ENCODE data around the gene ADARB1. TPM values are rescaled to one million over a fixed set of nuclear protein-coding genes. Genes with fewer than 3 reads are reported as not detected.

Gene ADARB1
- total and polyA plus RNA-seq, 9 of the 15 experiments (the other 6 are each of a cell fraction or from before 2014, with no cell fraction given) = 6.7 to 16.0 (median 8.3) TPM

DNA sequence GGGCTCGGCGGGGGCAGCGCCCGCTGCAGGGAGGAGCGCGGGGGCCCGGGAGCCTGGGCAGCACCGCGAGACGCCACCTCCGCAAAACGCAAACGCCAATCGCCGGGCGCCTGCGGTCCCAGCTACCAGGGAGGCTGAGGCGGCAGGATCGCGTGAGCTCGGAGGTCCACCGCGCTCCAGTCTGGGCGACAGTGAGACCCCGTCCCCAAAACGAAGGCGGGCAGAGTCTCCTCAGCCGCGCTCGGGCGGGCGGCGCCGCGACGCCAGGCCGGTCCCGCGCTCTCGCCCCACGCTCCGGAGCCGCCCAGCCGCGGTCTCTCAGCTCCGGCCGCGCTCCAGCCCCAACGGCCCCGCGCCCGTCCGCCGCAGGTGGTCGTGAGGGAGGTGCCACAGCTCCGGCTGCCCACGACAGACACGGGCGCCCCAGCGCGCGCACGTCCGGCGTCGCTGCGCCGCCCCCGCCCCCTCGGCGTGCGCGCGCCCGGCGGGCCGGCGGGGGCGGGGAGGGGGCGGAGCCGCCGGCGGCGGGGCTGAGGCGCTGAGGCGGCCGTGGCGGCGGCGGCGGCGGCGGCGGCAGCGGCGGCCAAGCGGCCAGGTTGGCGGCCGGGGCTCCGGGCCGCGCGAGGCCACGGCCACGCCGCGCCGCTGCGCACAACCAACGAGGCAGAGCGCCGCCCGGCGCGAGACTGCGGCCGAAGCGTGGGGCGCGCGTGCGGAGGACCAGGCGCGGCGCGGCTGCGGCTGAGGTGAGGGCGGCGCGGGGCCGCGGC lies at the start of gene ADARB1 (continued):
- TF ChIP-seq CREB1 (IDR thresholded peaks at IDR 0.05) = peak; percentile 47; the same call in 1 of the 2 replicates
- TF ChIP-seq CREB1 (CRISPR knock-in tag; IDR thresholded peaks at IDR 0.05) = 0 out of 2 replicates have a peak, but pooled peaks have one; percentile 36
- TF ChIP-seq TSHZ1 (CRISPR knock-in tag; IDR thresholded peaks at IDR 0.05) = no peak
- no peak for TF ChIP-seq EHMT2 (IDR thresholded peaks at IDR 0.05)
- peak; percentile 75 for TF ChIP-seq BHLHE40 (IDR thresholded peaks at IDR 0.05; ENCODE audit: low read length)
- TF ChIP-seq ZSCAN32 (CRISPR knock-in tag; IDR thresholded peaks at IDR 0.05) = peak; percentile 94
- peak; percentile 82 for TF ChIP-seq RBBP5 (IDR thresholded peaks at IDR 0.05; ENCODE audit: borderline replicate concordance, insufficient read depth, low read length, poor library complexity, severe bottlenecking)
- no peak for TF ChIP-seq ZC3H8 (IDR thresholded peaks at IDR 0.05)
- no peak for TF ChIP-seq ZNF311 (CRISPR knock-in tag; IDR thresholded peaks at IDR 0.05)
- TF ChIP-seq THRB (CRISPR knock-in tag; conservative IDR thresholded peaks at IDR 0.05) = peak; percentile 85
- peak in 1 of 2 experiments; percentile 93; a peak in 2 of 4 replicates for TF ChIP-seq SIN3A (IDR thresholded peaks at IDR 0.05; ENCODE audit: borderline replicate concordance in 2 of 2, control insufficient read depth in 1 of 2, low read depth in 2 of 2, low read length in 2 of 2)
- TF ChIP-seq KDM5B (IDR thresholded peaks at IDR 0.05; ENCODE audit: insufficient replicate concordance, low read depth, low read length) = peak; percentile 99
- peak; percentile 100 for TF ChIP-seq FUS (optimal IDR thresholded peaks at IDR 0.05; ENCODE audit: low read depth, low read length)
- TF ChIP-seq, protein P1, sequence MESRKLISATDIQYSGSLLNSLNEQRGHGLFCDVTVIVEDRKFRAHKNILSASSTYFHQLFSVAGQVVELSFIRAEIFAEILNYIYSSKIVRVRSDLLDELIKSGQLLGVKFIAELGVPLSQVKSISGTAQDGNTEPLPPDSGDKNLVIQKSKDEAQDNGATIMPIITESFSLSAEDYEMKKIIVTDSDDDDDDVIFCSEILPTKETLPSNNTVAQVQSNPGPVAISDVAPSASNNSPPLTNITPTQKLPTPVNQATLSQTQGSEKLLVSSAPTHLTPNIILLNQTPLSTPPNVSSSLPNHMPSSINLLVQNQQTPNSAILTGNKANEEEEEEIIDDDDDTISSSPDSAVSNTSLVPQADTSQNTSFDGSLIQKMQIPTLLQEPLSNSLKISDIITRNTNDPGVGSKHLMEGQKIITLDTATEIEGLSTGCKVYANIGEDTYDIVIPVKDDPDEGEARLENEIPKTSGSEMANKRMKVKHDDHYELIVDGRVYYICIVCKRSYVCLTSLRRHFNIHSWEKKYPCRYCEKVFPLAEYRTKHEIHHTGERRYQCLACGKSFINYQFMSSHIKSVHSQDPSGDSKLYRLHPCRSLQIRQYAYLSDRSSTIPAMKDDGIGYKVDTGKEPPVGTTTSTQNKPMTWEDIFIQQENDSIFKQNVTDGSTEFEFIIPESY (CRISPR knock-in tag; IDR thresholded peaks at IDR 0.05) = no peak
- peak; percentile 87 for TF ChIP-seq ZNF766 (CRISPR knock-in tag; conservative IDR thresholded peaks at IDR 0.05)
- TF ChIP-seq, protein P2, sequence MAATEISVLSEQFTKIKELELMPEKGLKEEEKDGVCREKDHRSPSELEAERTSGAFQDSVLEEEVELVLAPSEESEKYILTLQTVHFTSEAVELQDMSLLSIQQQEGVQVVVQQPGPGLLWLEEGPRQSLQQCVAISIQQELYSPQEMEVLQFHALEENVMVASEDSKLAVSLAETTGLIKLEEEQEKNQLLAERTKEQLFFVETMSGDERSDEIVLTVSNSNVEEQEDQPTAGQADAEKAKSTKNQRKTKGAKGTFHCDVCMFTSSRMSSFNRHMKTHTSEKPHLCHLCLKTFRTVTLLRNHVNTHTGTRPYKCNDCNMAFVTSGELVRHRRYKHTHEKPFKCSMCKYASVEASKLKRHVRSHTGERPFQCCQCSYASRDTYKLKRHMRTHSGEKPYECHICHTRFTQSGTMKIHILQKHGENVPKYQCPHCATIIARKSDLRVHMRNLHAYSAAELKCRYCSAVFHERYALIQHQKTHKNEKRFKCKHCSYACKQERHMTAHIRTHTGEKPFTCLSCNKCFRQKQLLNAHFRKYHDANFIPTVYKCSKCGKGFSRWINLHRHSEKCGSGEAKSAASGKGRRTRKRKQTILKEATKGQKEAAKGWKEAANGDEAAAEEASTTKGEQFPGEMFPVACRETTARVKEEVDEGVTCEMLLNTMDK (IDR thresholded peaks at IDR 0.05; ENCODE audit: borderline replicate concordance, insufficient read depth, low read depth, low read length, poor library complexity, severe bottlenecking) = no peak

Data from K562 (cell line).